DMS79 (cell line): ENCODE measurements around the gene NAV2.
A peak's percentile ranks its signal among the peaks of the same experiment; 100 is the strongest.
"Not testable (repeated sequence)": the region's sequence is repeated elsewhere in the genome, so short reads cannot be mapped to it uniquely, and the experiment has no call there.

Experiments used
- DNase-seq: peaks from one replicate; lab custom pipeline; 2025; lab: John Stamatoyannopoulos, UW

Gene NAV2

GRCh38 chr11:20056950-20057943 is 344.6 kb downstream of the NAV2 start:
- DNase-seq: no peak

- no peak for DNase-seq
These were observed 346.3 kb downstream of the NAV2 start for GRCh38 chr11:20058749-20059458.

- no peak for DNase-seq
These were observed 347.0 kb downstream of the NAV2 start for GRCh38 chr11:20059587-20060021.

GRCh38 chr11:20060181-20060580 is 347.5 kb downstream of the NAV2 start:
- DNase-seq: no peak

- DNase-seq: no peak
These were observed 348.1 kb downstream of the NAV2 start for GRCh38 chr11:20060647-20061205.

GRCh38 chr11:20061776-20062175 is 349.1 kb downstream of the NAV2 start:
- DNase-seq: no peak

GRCh38 chr11:20064961-20065405 is 352.3 kb downstream of the NAV2 start:
- DNase-seq: no peak

GRCh38 chr11:20065406-20065805 is 352.8 kb downstream of the NAV2 start:
- DNase-seq: no peak

GRCh38 chr11:20066013-20066782 is 353.6 kb downstream of the NAV2 start:
- no peak for DNase-seq

- no peak for DNase-seq
These were observed 354.1 kb downstream of the NAV2 start for GRCh38 chr11:20066783-20067156.

- no peak for DNase-seq
These were observed 355.0 kb downstream of the NAV2 start for GRCh38 chr11:20067665-20068064.

- no peak for DNase-seq
These were observed 356.1 kb downstream of the NAV2 start for GRCh38 chr11:20068691-20069090.

- peak; percentile 79 for DNase-seq
These were observed 357.8 kb downstream of the NAV2 start for GRCh38 chr11:20070459-20070858.

GRCh38 chr11:20075627-20076026 is 363.0 kb downstream of the NAV2 start:
- no peak for DNase-seq

- DNase-seq: no peak
These were observed 366.2 kb downstream of the NAV2 start for GRCh38 chr11:20078846-20079245.

- DNase-seq: no peak
These were observed 367.5 kb downstream of the NAV2 start for GRCh38 chr11:20080032-20080685.

GRCh38 chr11:20081336-20081735 is 368.7 kb downstream of the NAV2 start:
- DNase-seq: no peak

- not testable (repeated sequence) for DNase-seq
These were observed 371.2 kb downstream of the NAV2 start for GRCh38 chr11:20083877-20084276.

- DNase-seq: no peak
These were observed 372.5 kb downstream of the NAV2 start for GRCh38 chr11:20084921-20085814.

- DNase-seq: no peak
These were observed 373.3 kb downstream of the NAV2 start for GRCh38 chr11:20085918-20086317.
